ENCODE data around the gene HDAC4. TPM values are rescaled to one million over a fixed set of nuclear protein-coding genes. Genes with fewer than 3 reads are reported as not detected.
A peak's percentile ranks its signal among the peaks of the same experiment; 100 is the strongest.
"Not testable (repeated sequence)": the region's sequence is repeated elsewhere in the genome, so short reads cannot be mapped to it uniquely, and the experiment has no call there.

Gene HDAC4
- 7.4 and 12.9 TPM in 2 replicates for total RNA-seq

DNA sequence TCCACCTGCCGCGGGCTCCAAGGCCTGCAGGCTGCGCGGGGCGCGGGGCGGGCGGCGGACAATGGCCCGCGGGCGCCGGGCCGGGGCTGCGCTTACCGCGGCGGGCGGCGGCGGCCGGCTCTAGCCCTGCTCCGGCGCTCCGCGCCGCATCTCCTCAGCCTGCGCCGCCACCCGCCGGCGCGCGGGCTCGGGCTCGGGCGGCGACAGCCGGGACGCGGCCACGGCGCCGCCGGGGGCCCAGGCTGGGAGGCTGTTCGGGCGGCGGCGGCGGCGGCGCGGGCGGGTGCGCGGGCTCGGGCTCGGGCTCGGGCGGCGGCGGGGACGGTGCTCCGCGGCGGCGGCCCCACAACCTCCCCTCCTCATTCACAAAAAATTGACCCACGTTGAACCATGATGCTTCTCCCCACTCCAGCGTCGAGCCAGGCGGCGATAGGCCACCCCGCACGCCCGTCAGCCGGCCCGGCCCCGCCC is at the start of gene HDAC4:
TSS of gene HDAC4 (minus strand) at position 425 of the 471 bp plus-strand sequence. CDS start 48,321 bp downstream, outside the sequence.
- no peak for DNase-seq (ENCODE audit: low read depth in 2 of 2)

DNA sequence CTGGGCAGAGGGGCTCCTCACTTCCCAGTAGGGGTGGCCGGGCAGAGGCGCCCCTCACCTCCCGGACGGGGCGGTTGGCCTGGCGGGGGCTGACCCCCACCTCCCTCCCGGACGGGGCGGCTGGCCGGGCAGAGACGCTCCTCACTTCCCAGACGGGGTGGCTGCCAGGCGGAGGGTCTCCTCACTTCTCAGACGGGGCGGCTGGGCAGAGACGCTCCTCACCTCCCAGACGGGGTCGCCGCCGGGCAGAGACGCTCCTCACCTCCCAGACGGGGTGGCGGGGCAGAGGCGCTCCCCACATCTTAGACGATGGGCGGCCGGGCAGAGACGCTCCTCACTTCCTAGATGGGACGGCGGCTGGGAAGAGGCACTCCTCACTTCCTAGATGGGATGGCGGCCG is 48.6 kb upstream of the HDAC4 start:
- not testable (repeated sequence) for DNase-seq (ENCODE audit: low read depth in 2 of 2)

DNA sequence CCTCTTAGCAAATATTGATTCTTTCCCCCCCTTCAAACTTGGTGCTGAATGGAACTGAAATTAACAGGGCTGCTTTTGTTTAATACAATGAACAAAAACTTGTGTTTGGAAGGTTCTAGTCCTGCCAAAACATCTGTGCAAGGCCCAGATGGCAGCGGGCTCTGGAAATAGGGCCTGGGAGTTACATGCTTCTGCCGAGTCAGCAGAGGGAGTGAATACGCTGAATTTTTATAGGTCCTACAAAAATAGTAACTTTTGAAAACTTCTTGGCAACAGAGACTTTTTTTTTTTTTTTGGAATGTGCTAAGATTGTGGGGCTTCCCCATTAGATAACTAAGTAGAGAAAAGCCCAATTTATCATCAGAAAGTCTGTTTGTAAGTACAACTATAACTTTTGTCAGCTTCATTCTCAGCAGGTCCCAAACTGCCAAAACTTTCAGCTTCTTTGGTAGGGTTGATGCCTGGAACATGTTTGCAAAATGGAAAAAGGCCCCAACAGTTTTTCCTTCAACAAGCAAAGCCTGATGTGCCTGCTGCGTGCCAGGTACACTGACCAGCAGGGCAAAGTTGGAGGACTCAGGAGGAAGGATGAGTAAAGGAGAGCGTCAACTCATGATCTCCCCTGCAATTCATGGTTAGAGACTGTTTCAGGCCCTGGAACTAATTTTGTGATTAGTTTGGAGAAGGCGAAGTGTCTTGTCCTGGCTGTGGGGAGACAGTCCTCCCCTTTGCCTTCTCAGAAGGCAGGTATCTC is 45.1 kb upstream of the HDAC4 start:
- DNase-seq (ENCODE audit: low read depth in 2 of 2), result no peak

DNA sequence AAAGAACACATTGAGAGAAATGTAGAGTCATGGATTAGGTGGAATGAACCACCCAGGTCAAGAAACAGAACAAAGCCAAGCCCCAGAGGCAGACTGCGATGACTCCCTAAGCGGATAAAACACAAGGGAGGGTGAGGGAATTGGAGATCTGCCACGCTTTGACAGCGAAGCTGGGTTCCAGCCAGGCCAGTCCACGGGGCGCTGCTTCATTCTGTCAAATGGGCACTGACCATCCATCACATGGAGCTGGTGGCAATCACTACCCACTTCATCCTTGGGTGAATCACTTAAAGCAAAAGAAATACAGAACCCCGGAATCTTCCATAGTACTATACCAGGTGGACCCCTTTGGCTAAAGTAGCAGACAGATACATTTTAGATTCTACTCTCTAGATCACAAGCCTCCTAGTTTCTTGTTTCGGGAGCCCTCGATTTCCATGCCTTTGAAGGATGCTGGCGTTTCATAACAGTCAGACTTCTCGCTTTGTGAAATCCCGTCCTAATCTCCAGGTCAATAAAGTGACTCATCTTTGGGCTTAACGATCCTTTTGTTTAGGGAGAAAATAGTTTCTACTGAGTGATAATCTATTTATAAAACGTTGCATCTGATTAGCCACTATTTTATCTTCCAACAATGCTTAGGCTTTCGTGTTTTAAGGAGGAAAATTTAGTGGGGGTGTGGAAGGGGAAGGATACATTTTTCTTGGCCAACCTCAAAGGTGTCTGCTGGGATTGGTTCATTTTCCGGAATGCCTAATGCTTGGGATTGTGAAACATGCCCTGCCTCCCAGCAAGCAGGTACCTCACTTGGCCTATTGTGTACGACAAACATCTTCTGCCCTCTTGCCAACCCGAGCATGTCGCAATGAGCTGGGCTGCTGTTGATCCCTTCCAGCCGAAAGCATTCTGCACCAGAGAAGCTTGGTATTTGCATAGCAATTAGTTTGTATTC is 44.1 kb upstream of the HDAC4 start:
- no peak for DNase-seq (ENCODE audit: low read depth in 2 of 2)

DNA sequence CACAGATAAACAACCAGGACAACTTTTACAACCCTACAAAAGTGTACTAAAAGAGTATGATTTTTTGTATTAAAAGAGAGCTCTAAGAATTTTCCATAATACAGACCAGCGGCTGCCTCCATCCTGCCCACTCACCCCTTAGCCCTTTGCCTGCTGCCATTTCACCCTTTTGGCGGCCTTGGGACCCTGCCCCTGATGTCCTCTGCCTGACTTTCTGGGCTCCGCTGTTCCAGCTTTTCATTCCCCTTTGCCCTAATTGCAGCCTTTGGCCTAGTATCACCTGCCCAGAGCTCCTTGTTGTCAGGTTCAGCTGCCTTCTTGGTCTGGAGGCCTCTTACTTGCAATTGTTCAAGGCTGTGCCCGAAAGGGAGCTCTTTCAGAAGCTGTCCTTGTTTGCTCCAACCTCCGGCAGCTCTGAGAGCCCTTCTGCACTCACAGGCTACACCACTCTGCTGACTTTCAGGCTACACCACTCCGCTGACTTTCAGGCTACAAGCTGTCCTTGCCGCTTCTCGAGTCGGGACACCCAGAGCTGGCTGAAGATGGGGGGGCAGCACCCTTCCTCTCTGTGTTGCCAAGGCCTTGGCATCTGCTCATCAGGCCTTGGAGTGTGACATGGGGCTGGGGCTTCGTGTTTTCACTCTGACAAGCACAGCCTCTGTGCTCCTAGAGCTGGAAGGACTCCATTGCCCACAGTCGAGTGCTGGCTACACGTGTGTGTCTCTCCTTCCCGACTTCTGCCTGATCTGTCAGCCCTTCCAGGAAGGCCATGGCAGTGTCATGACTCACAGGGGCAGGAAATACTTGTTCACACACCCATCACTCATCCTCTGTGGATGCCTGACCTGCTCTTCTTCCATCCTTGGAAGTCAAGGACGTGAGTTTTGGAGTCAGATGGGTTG is 43.1 kb upstream of the HDAC4 start:
- DNase-seq (ENCODE audit: low read depth in 2 of 2), result no peak

DNA sequence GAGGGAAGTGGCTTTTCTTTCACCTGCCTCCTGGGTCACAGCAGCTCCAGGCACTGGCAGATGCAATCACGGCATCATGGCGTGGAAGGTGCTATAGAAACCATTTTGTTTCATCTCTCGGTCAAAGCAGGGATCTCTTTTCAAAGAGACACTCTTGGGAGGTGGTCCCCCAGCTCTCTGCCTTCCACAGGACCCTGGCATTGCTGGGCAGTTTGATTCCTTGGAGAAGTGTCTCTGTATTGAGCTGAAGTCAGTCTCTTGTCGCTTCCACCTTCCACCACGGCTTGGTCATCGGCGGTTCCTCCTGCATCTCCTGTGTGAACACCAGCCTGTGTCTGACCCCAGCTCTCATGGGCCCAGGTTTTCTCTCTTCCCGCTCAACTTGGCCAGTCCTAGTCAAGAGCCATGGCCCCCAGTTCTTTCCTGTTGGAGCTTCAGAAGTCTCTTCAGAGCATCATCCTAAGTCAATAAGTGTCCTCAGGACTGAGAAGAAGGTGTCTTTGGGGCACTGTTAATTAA is 42.3 kb upstream of the HDAC4 start:
- DNase-seq (ENCODE audit: low read depth in 2 of 2), result no peak

DNA sequence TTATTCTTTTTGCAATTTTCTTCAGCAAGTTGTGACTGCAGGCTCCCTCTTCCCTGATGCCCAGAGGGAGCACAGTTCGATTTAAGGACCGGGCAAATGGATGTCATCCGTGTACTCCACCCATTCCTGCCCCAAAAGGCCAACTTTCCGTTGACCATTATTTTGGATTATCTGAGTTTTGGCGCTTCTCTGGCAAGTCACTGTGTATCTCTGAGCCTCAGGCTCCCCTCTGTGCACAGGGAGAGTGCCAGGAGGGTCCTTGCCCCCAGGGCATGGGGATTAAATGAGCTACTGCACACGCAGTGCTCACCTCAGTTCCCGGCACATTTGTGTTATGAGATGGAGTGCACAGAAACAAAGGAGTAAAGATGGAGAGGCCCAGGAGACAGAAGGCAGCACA is 41.4 kb upstream of the HDAC4 start:
- no peak for DNase-seq (ENCODE audit: low read depth in 2 of 2)

DNA sequence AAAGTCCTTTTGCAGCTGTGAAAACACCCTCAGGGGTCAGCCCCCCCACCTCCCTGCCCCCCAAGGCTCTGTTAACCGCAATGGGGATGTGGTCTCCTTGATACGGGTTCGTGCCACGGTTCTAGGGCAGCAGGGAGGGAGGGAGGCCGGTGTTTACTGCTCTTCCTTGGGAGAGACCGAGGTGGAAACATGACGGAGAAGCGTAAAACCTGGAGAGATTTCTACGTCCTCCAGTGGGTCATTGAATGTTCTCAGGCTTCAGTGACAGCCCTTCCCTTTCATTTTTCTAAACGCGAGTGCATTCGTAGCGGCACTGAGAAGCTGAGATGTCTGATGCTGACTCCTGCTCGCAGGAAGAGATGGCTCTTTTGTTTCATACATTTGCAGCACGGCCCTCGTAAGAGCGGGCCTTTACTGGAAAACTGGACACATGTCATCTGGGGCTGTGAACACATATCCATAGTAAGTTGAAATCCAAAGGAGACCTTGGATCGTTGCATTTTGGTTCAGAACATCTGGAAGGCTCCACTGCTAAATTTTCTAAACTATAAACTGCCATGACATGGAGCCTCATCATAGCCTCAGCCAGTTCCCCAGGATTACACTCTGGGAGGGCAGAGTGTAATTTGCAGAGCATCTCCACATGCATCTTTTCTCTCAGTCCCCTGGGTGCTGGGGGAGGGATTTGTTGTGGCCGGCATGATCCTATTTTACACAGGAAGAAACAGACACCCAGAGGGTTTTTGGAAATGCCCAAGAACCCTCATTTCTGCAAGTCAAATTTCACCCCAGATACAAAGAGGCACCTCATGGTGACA is 40.6 kb upstream of the HDAC4 start:
- DNase-seq (ENCODE audit: low read depth in 2 of 2), result no peak

DNA sequence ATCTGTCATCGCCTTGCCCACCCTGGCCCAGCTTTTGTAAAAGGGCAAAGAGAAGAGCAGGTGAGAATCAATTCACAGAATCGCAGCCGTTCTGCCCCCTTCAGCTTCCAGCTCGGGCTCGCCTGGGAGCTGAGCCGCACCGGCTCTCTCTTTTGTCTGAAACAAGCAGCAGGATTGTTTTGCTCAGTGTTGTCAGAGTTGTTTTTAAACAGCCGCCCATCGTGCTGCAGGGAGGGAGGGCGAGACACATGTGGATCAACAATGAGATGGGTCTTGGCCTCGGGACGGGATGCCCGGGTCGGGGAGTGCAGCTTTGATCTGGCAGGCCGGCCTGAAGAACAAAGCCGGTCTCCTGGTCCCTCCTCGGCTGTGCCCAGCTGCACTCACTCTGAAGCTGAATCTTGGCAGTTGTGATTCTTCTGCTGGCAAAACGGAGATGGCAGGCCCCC is 39.7 kb upstream of the HDAC4 start:
- peak in 1 of 2 donors; percentile 29 for DNase-seq (ENCODE audit: low read depth in 2 of 2)

DNA sequence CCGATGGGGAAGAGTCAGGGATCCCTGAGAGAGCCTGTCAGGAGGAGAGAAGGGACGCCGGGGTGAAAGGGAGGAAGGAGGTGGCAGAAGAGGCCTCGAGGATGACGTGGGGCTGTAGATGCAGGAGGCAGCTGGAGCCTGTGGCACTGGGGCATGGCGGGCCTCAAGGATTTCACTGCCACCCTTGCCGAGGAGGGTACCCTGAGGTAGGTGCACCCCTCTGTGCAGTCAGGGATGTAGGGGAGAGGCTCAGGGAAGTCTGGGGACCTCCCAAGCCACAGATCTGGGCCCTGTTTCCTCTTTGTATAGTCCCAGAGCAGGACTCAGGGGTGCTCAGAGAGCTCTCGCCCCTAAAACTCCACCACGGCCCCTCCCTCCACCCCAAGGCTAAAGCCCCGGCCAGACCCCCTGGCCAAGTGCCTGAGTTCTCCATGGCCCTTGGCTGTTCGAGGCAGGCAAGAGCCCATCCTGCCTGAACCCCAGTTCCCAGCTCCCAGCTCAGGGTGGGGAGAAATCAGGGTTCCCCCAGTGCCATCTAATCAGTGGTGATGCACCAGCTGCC is 39.0 kb upstream of the HDAC4 start:
- DNase-seq (ENCODE audit: low read depth in 2 of 2), result no peak

DNA sequence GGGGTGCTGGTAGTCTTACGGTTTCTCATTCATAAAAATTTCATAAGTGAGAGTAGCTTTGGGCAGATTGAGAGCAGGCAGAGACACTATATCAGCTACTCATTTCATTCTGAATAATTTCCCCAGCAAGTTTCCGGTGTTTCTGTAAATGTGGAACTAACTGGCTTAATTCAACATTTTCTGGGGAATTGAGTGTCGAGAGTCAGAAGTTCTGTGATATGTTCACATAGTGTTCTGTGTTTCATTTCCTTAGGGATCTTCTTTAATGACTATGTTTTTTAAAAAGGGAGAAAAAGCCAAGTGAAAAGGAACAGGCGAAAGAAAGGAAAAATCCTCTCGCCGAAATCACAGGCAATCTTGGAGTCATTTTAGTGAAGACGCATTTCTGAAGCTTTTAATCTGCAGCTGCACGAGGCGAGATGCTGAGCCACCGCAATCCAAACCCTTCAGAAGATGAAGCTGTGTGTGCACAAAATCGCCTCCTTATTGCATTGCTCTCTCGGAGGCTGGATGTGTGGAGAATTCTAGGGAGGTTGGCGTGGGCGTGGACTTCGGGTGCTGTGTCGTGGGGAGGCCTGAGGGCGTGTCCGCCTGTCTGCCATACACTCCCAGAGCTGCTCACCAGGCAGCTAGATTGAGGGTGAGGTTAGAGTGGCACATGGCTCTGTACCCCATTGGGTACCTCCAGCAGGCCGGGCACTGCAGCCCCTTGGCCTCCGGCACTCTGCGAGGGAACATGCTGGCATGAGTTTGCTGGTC is 38.4 kb upstream of the HDAC4 start:
- DNase-seq (ENCODE audit: low read depth in 2 of 2), result no peak

DNA sequence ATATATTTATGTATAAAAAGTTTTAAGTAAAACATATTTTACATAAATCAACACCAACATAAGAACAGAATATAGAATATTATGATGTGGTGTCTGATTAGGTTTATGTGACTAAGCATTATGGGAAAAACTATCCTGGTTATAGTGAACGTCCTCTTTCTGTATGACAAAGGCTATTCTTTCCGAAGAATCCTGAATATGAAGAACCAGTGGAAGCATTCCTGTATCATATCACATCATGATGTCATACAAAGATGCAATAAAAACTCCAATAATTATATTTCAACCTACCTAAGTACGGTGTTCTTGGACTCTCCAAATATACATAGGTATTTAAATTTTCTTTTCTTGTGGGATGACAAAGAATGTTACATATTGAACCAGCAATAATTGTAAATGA is 37.5 kb upstream of the HDAC4 start:
- DNase-seq (ENCODE audit: low read depth in 2 of 2), result no peak

DNA sequence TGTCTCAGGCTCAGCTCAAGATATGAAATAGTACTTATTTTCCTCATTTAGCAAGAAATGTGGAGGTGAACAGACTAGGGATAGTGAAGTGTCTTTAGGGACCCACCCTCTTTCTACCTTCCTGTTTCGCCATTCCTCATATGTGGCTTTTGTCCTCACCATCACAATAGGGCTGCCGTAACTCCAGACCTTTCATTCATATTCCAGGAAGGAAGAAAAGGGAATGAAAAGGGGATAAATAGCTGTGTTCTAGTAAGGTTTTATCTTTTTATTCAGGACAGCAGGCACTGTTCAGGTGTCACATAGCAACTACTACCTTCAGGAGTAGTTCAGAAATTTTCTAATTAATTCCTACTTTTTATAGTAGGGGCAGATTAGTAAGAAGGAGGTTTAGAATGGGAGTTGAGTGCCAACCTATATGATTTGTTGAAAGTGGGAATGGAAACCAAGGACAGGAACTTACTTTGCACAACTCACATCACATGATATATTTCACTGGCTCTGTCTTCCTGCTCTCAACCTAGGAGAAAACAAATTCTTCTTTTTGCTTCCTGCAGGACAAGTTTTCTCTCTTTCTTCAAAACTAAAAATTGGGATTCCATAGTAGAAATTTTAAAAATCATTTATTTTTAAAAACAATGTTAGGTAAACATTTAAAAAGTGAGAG is 36.0 kb upstream of the HDAC4 start:
- DNase-seq (ENCODE audit: low read depth in 2 of 2), result no peak

DNA sequence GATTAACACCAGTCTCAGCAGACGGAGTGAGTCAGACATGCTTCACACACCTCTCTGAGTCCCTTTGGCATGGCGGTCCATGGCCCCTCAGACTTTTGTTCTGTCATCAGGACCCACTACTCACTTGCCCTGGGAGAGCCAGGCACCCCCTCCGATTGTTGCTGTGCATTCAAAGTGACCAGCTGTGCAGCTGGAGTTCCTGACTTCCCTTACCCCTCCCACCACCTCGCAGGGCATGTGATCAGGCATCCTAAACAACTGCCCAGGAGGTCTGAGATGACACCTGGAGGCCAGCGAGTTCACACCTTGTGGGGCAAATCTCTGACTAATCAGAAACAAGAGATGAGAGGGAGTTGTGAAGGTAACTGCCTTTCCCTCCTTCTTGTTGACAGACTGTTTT is 35.3 kb upstream of the HDAC4 start:
- DNase-seq (ENCODE audit: low read depth in 2 of 2), result no peak

DNA sequence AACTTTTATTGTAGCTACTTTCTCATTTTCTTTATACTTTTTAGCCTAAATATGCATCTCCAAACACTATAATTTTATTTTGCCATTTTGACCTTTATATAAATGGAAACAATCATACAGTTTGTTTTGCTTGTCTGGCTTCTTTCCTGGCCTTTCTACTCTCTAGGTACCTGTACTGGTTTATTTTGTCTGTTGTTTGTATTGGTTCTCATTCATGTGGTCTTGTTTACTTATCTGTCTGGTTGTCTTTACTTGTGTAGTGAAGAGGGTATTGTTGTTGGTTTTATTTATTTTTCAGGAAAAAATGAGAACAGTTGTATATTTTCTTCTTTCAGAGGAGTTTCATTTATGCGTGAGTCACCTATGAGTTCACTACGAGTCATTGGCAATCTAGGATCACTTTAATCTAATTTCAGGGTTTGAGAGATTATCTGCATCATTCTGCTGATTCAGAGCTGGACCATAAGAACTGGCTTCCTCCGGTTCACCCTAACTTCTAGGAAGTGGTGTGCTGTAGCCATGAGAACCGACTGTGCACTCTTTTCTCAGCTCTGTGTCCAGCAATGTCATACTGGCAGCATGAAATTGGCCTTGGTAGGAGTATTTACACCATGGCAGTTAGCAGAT is 33.1 kb upstream of the HDAC4 start:
- no peak for DNase-seq (ENCODE audit: low read depth in 2 of 2)

DNA sequence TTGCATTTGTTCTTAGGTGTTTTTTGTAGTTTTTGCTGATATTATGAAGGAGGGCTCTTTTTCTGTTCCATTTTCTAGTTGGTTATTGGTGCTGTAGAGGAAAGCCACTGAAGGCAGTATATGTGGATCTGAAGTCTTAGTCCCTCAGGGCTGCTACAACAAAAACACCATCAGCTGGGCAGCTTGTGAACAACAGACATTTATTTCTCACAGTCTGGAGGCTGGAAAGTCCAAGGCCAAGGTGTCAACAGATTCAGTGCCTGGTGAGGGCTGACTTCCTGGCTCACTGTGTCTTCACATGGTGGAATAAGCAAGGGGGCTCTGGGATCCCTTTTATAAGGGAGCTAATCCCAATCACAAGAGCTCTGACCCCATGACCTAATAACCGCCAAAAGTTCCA is 31.4 kb upstream of the HDAC4 start:
- no peak for DNase-seq (ENCODE audit: low read depth in 2 of 2)

DNA sequence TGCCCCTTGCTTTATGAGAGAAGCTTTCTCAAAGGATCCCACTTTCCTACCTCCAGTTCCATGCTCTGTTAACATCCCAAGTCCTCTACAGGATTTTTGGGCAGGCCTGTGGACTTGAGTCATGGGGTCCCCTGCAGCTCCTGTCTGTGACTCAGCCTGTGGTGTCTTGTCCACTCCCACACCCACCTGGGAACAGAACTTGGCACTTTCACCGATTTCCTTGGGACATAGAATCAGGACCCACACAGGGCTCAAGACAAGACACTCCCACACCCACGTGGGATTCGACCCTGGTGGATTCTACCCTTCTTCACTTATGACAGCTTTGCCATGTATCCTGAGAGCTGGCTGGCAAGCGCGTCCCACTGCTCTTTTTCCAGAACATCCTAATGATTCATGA is 30.7 kb upstream of the HDAC4 start:
- no peak for DNase-seq (ENCODE audit: low read depth in 2 of 2)

Measured in lung microvascular endothelial cell (primary cell).